Stimulated activated naive B cell treated with anti-CD40 and anti-IgM and Interleukin-4, amounts not matched to agents 10 μg/mL and 1 μg/mL and 100 μg/mL, for 72 hours (primary cell): ENCODE measurements around the gene ANKRD12.

ENCODE experiments used
- ATAC-seq, 2 donors: fragments of 150-1000 bp; cut with Tn5 transposase; replicated peaks; 2 replicates each; pipeline ENCODE4 v1.10.0; 2021; ENCODE audit warnings: moderate library complexity in 1 of 2
- DNase-seq: peaks from one replicate; pipeline ENCODE4 v3.0.0; 2021
- H3K27ac Mint-ChIP-seq: one replicate; pipeline ENCODE4 v1.8.0; 2022; ENCODE audit warnings: mild to moderate bottlenecking, mixed read lengths
- H3K27me3 Mint-ChIP-seq, 2 donors: one replicate each; pipeline ENCODE4 v1.8.0; 2022; ENCODE audit warnings: mixed read lengths in 2 of 2
- H3K36me3 Mint-ChIP-seq, 2 donors: one replicate each; pipeline ENCODE4 v1.8.0; 2022; ENCODE audit warnings: mixed read lengths in 2 of 2, mild to moderate bottlenecking in 1 of 2
- H3K4me1 Mint-ChIP-seq, 2 donors: one replicate each; pipeline ENCODE4 v1.8.0; 2022; ENCODE audit warnings: mixed read lengths in 2 of 2, mild to moderate bottlenecking in 1 of 2
- H3K4me3 Mint-ChIP-seq, 2 donors: one replicate each; pipeline ENCODE4 v1.8.0; 2022; ENCODE audit warnings: mild to moderate bottlenecking in 2 of 2, mixed read lengths in 2 of 2, moderate library complexity in 1 of 2
- H3K9me3 Mint-ChIP-seq, 2 donors: one replicate each; pipeline ENCODE4 v1.8.0; 2022; ENCODE audit warnings: mixed read lengths in 2 of 2, mild to moderate bottlenecking in 1 of 2

ANKRD12 gene

DNA sequence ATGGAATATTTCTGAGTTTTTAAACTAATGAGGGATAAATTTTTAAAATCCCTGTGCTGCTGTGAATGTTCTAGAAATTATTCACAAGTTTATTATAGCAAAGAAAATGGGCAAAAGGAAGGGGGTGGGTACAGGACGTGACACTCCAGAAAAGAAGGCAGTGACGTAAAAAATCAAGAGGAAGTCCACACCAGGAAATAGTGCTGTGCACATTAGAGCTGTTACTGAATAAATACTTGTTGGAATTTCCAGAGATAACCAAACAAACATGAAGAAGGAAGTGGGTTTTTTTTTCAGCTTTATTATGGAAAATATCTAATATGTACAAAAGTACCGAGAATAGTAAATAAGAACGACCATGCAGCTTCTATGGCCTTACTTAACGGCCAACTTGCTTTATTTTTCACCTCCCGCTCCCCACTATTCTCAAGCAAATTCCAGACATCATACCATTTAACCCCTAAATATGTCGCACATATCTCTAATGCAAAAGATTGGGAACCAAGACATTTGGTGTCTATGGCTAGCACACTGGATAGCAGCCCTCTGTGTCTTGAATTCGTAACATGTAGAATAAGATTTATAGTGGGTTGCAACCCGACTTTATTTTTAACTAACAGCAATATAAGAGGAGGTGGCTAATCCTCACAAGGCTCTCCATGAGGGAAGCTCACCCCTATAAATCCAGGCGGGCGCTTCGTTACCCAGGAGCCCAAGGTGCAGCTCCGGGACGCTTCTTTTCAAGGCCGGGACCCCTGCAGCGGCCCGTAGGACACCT lies 34.7 kb upstream of the ANKRD12 start:
- peak; percentile 49 to 56 for ATAC-seq
- peaks cover 25 to 32% of the 10 kb centered on the region in 2 donors for H3K36me3 Mint-ChIP-seq
- H3K4me3 Mint-ChIP-seq: peak overlapping the region; percentile 92 to 99
- H3K4me1 Mint-ChIP-seq: peaks cover 26 to 39% of the 10 kb centered on the region in 2 donors
- no peaks in the 10 kb centered on the region for H3K9me3 Mint-ChIP-seq
- H3K27ac Mint-ChIP-seq: peak overlapping the region; percentile 98
- no peaks in the 10 kb centered on the region for H3K27me3 Mint-ChIP-seq
- no peak for DNase-seq

DNA sequence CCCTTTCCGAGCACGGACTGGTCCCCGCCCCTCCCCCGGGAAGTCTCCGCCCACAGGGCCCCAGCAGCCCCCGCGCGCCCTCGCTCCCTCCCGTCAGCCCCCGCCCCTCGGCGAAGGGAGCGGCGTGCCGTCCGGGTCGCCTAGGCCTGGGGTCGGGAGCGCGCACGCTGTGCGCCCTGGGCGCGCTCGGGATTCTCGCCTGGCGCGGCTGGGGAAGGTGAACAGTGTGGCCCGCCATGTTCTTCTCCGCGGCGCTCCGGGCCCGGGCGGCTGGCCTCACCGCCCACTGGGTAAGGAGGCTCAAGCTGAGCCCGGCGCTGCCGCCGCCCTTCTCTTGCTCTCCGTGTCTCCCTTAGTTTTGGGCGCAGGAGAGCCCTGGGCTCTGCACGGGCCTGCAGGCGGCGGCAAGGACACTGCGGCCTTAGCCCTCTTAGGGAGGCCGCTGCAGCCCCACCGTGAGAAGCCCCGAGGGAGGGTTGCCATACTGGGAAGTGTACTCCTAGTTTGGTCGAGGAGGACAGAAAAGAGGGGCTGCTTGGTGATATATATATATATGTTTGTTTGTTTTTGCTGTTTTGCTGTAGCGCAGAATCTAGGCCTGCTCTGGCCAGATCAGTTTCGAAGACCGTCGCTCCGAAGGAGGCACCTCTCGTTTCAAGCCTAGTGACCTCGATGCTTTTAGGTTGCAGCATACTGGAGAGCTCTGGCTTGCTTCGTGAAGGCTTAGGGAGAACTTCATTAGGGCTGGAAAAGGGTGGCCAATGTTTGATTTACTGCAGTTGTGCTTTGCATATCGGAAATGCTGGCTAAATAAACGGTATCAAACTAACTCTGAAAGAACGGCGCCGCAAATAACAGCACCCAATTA lies 33.8 kb upstream of the ANKRD12 start, which contains the start of gene NDUFV2:
TSS of gene NDUFV2 (plus strand) at position 192 of the 868 bp plus-strand sequence. CDS start at position 237, 45 bp downstream.
- peaks cover 34 to 47% of the 10 kb centered on the region in 2 donors for H3K4me1 Mint-ChIP-seq
- ATAC-seq (peak; percentile 94 to 97), DNase-seq (peak; percentile 97)
- peak within 1 kb of the TSS; percentile 98 for H3K27ac Mint-ChIP-seq
- H3K27me3 Mint-ChIP-seq: no peaks in the 10 kb centered on the region
- peaks cover 25 to 35% of the 10 kb centered on the region in 2 donors for H3K36me3 Mint-ChIP-seq
- no peaks in the 10 kb centered on the region for H3K9me3 Mint-ChIP-seq
- H3K4me3 Mint-ChIP-seq: peak within 1 kb of the TSS; percentile 92 to 99

- no peaks in the 10 kb centered on the region for H3K9me3 Mint-ChIP-seq
Observed at GRCh38 chr18:9103376-9103873, 33.2 kb upstream of the ANKRD12 start.

GRCh38 chr18:9104244-9104901 lies 32.2 kb upstream of the ANKRD12 start:
- Mint-ChIP-seq H3K9me3 (no peaks in the 10 kb centered on the region), H3K27ac (peak overlapping the region; percentile 98), H3K36me3 (peaks cover 25 to 38% of the 10 kb centered on the region in 2 donors), H3K4me3 (peak overlapping the region; percentile 92 to 99), H3K4me1 (peaks cover 40 to 57% of the 10 kb centered on the region in 2 donors), H3K27me3 (no peaks in the 10 kb centered on the region)
- no peak for DNase-seq
- ATAC-seq: no peak

More at GRCh38 chr18:9103376-9103873, 33.2 kb upstream of the ANKRD12 start:
- Mint-ChIP-seq H3K36me3 (peaks cover 25 to 35% of the 10 kb centered on the region in 2 donors), H3K4me1 (peaks cover 36 to 49% of the 10 kb centered on the region in 2 donors), H3K27me3 (no peaks in the 10 kb centered on the region), H3K27ac (peak overlapping the region; percentile 98), H3K4me3 (peak overlapping the region; percentile 92 to 99)
- no peak for ATAC-seq
- no peak for DNase-seq

GRCh38 chr18:9105420-9105819 lies 31.2 kb upstream of the ANKRD12 start:
- H3K4me1 Mint-ChIP-seq: peaks cover 40 to 67% of the 10 kb centered on the region in 2 donors
- no peaks in the 10 kb centered on the region for H3K27me3 Mint-ChIP-seq
- no peak for ATAC-seq

GRCh38 chr18:9106094-9106493 lies 30.5 kb upstream of the ANKRD12 start:
- H3K4me1 Mint-ChIP-seq: peaks cover 39 to 69% of the 10 kb centered on the region in 2 donors
- DNase-seq (no peak), ATAC-seq (no peak)
- H3K4me3 Mint-ChIP-seq: peak overlapping the region; percentile 68 to 99
- H3K27ac Mint-ChIP-seq: no peak overlapping the region
- no peaks in the 10 kb centered on the region for H3K9me3 Mint-ChIP-seq
- peaks cover 27 to 38% of the 10 kb centered on the region in 2 donors for H3K36me3 Mint-ChIP-seq
- no peaks in the 10 kb centered on the region for H3K27me3 Mint-ChIP-seq

More at GRCh38 chr18:9105420-9105819, 31.2 kb upstream of the ANKRD12 start:
- peak overlapping the region; percentile 92 to 99 for H3K4me3 Mint-ChIP-seq
- H3K27ac Mint-ChIP-seq: no peak overlapping the region
- DNase-seq: no peak
- peaks cover 26 to 38% of the 10 kb centered on the region in 2 donors for H3K36me3 Mint-ChIP-seq
- H3K9me3 Mint-ChIP-seq: no peaks in the 10 kb centered on the region

DNA sequence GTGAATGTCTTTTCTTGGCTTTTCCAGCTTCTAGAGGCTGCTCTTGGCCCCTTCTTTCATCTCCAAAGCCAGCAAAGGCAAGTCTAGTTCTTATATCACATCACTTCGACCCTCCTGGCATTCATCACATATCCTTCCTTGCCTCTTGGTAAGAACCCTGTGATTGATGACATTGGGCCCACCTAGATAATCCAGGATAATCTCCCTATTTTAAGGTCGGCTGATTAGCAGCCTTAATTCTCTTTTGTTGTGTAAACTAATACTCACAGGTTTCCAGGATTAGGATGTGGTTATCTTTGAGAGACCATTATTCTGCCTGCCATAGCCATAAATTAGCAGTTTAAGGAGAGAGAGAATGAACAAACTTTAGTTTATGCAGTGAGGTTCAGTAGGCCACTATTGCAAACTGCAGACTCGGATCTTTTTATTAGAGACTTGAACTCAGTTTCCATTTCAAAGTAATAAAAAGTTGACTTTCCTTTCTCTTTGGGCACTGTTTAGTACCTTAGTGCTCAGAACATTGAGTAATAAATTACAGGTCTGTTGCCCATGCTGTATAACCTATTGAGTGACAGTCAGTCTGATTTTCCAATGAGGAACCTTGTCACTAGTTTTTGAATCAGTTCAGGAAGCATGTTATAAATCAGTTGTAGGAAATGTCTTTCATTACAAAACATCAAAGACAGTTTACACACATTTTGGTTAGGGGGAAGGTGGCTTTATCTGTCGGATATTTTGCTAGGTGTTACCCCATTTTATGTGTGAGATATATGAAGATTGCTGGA lies 29.6 kb upstream of the ANKRD12 start:
- no peaks in the 10 kb centered on the region for H3K27me3 Mint-ChIP-seq
- H3K9me3 Mint-ChIP-seq: no peaks in the 10 kb centered on the region
- peak overlapping the region; percentile 3 to 99 for H3K4me3 Mint-ChIP-seq
- peak overlapping the region; percentile 53 for H3K27ac Mint-ChIP-seq
- H3K36me3 Mint-ChIP-seq: peaks cover 30 to 40% of the 10 kb centered on the region in 2 donors
- ATAC-seq: no peak
- peaks cover 37 to 78% of the 10 kb centered on the region in 2 donors for H3K4me1 Mint-ChIP-seq
- no peak for DNase-seq

- ATAC-seq (no peak), DNase-seq (no peak)
- Mint-ChIP-seq H3K4me3 (peak overlapping the region in 1 of 2 donors; percentile 48), H3K36me3 (peaks cover 26 to 39% of the 10 kb centered on the region in 2 donors), H3K27ac (peak overlapping the region; percentile 7), H3K4me1 (peaks cover 45 to 93% of the 10 kb centered on the region in 2 donors), H3K27me3 (no peaks in the 10 kb centered on the region), H3K9me3 (peaks cover 0 to 1% of the 10 kb centered on the region in 2 donors)
Observed at GRCh38 chr18:9108911-9109310, 27.7 kb upstream of the ANKRD12 start.

DNA sequence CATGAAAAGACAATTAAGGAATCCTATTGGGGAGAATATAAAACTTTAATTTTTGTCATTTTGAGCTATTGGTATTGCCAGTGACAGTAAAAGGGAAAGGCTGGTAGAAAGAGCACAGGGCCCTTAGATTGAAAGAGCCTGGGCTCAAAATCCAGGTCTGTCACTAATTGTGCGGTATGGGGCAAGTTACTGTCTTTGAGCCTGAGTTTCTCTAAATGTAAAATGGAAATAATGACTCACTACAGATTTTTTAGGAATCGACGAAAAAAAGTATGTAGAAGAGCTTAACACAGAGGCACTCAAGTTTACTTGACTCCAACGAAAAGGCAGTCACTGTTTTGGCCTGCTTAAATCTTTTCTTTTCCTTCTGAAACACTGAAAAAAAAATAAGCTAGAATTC lies 27.1 kb upstream of the ANKRD12 start:
- H3K27ac Mint-ChIP-seq: peak overlapping the region; percentile 7
- peaks cover 21 to 33% of the 10 kb centered on the region in 2 donors for H3K36me3 Mint-ChIP-seq
- DNase-seq (no peak), ATAC-seq (no peak)
- peaks cover 39 to 90% of the 10 kb centered on the region in 2 donors for H3K4me1 Mint-ChIP-seq
- peak overlapping the region in 1 of 2 donors; percentile 48 for H3K4me3 Mint-ChIP-seq
- H3K27me3 Mint-ChIP-seq: no peaks in the 10 kb centered on the region
- H3K9me3 Mint-ChIP-seq: peaks cover 0 to 1% of the 10 kb centered on the region in 2 donors

DNA sequence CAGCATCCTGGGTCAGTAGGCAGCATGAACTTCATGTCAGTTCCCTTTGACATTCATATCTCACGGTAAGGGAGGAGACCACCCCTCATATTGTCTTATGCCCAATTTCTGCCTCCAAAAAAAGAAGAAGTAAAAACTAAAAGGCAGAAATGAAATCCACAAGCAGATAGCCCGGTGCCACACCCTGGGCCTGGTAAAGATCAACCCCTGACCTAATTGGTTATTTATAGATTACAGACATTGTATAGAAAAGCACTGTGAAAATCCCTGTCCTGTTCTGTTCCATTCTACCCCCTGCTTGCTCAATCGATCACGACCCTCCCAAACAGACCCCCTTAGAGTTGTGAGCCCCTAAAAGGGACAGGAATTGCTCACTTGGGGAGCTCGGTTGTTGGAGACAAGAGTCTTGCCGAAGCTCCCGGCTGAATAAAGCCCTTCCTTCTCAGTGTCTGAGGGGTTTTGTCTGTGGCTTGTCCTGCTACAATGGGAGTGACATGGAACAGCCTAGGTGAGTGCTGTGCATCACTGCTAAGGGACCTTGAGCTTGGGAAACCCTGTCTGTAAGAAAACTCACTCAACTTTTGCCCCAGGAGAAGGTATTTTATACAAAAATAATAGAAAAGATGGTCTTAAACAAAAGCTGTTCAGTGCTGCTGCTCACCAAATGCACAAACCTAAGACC lies 23.0 kb upstream of the ANKRD12 start:
- peak overlapping the region; percentile 56 to 81 for H3K4me3 Mint-ChIP-seq
- ATAC-seq (peak; percentile 48 to 50), DNase-seq (peak; percentile 40)
- peaks cover 33 to 91% of the 10 kb centered on the region in 2 donors for H3K4me1 Mint-ChIP-seq
- H3K36me3 Mint-ChIP-seq: peaks cover 25 to 32% of the 10 kb centered on the region in 2 donors
- no peaks in the 10 kb centered on the region for H3K27me3 Mint-ChIP-seq
- peaks cover 0 to 1% of the 10 kb centered on the region in 2 donors for H3K9me3 Mint-ChIP-seq
- peak overlapping the region; percentile 93 for H3K27ac Mint-ChIP-seq

- H3K36me3 Mint-ChIP-seq: peaks cover 23 to 35% of the 10 kb centered on the region in 2 donors
- H3K9me3 Mint-ChIP-seq: peaks cover 0 to 1% of the 10 kb centered on the region in 2 donors
- DNase-seq (no peak), ATAC-seq (no peak)
- peak overlapping the region; percentile 23 to 46 for H3K4me3 Mint-ChIP-seq
- H3K27ac Mint-ChIP-seq: peak overlapping the region; percentile 92
- H3K4me1 Mint-ChIP-seq: peaks cover 29 to 77% of the 10 kb centered on the region in 2 donors
- no peaks in the 10 kb centered on the region for H3K27me3 Mint-ChIP-seq
Observed at GRCh38 chr18:9115984-9116383, 20.6 kb upstream of the ANKRD12 start.

DNA sequence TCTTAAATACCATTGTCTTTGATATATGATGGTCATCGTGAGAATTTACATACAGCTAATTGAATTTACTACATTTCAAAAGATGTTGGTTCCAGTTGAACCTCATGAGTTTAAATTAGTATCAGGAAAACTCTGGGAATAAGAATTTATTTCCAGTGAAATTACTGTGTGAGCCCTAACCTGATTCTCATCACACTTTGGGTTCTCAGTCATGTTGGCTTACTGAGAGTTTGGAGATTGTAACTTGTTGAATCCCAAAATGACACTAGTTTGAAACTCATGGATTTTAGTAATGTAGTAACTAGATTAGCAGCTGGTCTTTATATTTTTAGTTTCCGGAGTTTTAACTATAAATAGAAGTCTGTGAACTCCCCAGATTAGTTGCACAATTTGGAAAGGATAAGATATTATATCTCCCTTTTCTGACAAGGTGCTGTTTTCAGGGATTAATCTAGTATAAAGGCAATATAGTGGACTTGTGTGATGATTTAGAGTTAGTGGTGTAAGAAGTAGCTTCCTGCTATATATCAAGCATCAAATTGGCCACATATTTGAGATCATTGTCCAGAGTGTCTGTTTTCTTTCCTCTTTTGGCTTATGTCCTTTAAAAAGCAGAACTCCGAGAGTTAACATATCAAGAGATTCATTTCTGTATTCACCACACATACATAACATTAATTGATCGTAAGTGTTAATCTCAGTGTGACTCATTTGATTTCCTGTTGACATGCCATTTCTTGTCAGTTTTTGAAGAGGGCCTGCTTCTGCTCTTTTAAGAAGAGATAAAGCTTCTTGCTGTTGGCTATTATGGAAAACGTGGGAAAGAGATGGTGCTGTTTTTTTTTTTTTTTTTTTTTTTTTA lies 18.4 kb upstream of the ANKRD12 start:
- H3K4me1 Mint-ChIP-seq: peaks cover 26 to 61% of the 10 kb centered on the region in 2 donors

More for the DNA sequence above, 18.4 kb upstream of the ANKRD12 start:
- peak; percentile 48 to 67 for ATAC-seq
- Mint-ChIP-seq H3K9me3 (no peaks in the 10 kb centered on the region), H3K27me3 (no peaks in the 10 kb centered on the region), H3K27ac (peak overlapping the region; percentile 63), H3K4me3 (peak overlapping the region; percentile 51 to 55), H3K36me3 (peaks cover 16 to 30% of the 10 kb centered on the region in 2 donors)
- DNase-seq: no peak
